Activated B cell treated with CpG ODN at 0.5 μM for 24 hours (primary cell): ENCODE data around the gene MYO15B. TPM values are rescaled to one million over a fixed set of nuclear protein-coding genes. Genes with fewer than 3 reads are reported as not detected.

Source experiments
- ATAC-seq: fragments of 200-7000 bp; cut with Tn5 transposase; one replicate; pipeline ENCODE4 v1.10.0; 2021; ENCODE audit warnings: low read depth, mild to moderate bottlenecking, moderate library complexity
- CTCF ChIA-PET: fragments of 350-600 bp; sonication (Branson Sonifier 250); formaldehyde crosslinking; loops from one replicate; lab custom pipeline; 2021; ENCODE audit warnings: antibody characterized with exemption; lab: Charles Lee
- POLR2A ChIA-PET: fragments of 350-600 bp; sonication (Branson Sonifier 250); formaldehyde crosslinking; loops from one replicate; lab custom pipeline; 2021; ENCODE audit warnings: antibody characterized with exemption; lab: Charles Lee
- DNase-seq: peaks from one replicate; pipeline ENCODE4 v3.0.0; 2022
- H3K27ac Mint-ChIP-seq: one replicate; pipeline ENCODE4 v1.8.0; 2020; ENCODE audit warnings: mixed read lengths
- H3K27me3 Mint-ChIP-seq: one replicate; pipeline ENCODE4 v1.8.0; 2021; ENCODE audit warnings: mixed read lengths
- H3K36me3 Mint-ChIP-seq: one replicate; pipeline ENCODE4 v1.8.0; 2021; ENCODE audit warnings: low read depth, mixed read lengths
- H3K4me1 Mint-ChIP-seq: one replicate; pipeline ENCODE4 v1.8.0; 2021; ENCODE audit warnings: mixed read lengths
- H3K4me3 Mint-ChIP-seq: one replicate; pipeline ENCODE4 v1.8.0; 2020; ENCODE audit warnings: mild to moderate bottlenecking, mixed read lengths
- H3K9me3 Mint-ChIP-seq: one replicate; pipeline ENCODE4 v1.8.0; 2020; ENCODE audit warnings: mixed read lengths
- CTCF ChIP-seq: fragments of 200-600 bp; IDR thresholded peaks from one replicate; pipeline ENCODE4 v1.8.0; 2022; ENCODE audit warnings: antibody characterized with exemption, mild to moderate bottlenecking
- intact Hi-C: fragments of 100-400 bp; cut with micrococcal nuclease; formaldehyde crosslinking; loops from one replicate; pipeline ENCODE4 v1.15.1; 2024
- total RNA-seq: library from RNA; stranded (reverse); gene quantifications from 2 replicates; pipeline ENCODE4 v1.2.3, GENCODE V29; 2022

The MYO15B gene
- total RNA-seq, 1 donor from 2014 or later: 264 TPM

- H3K4me1 Mint-ChIP-seq: peaks cover 3% of the 10 kb centered on the region
- no peaks in the 10 kb centered on the region for H3K27me3 Mint-ChIP-seq
- no peak overlapping the region for H3K27ac Mint-ChIP-seq
- ATAC-seq (no peak), DNase-seq (no peak)
- intact Hi-C loops: no loop called here
- POLR2A ChIA-PET: no interaction called here
- H3K9me3 Mint-ChIP-seq: no peaks in the 10 kb centered on the region
- no peak for TF ChIP-seq CTCF
- CTCF ChIA-PET: no interaction called here
- H3K4me3 Mint-ChIP-seq: no peak overlapping the region
- H3K36me3 Mint-ChIP-seq: peaks cover 19% of the 10 kb centered on the region
These were observed 27.1 kb downstream of the MYO15B start for GRCh38 chr17:75614556-75615270.

GRCh38 chr17:75615301-75615700 is 27.7 kb downstream of the MYO15B start:
- intact Hi-C loops: no loop called here
- ChIA-PET POLR2A (no interaction called here), CTCF (no interaction called here)
- Mint-ChIP-seq H3K27me3 (no peaks in the 10 kb centered on the region), H3K27ac (no peak overlapping the region), H3K4me1 (peaks cover 3% of the 10 kb centered on the region), H3K4me3 (no peak overlapping the region), H3K9me3 (no peaks in the 10 kb centered on the region), H3K36me3 (peaks cover 22% of the 10 kb centered on the region)
- no peak for DNase-seq
- no peak for ATAC-seq
- no peak for TF ChIP-seq CTCF

- no peaks in the 10 kb centered on the region for H3K9me3 Mint-ChIP-seq
- ATAC-seq (no peak), DNase-seq (no peak)
- no peak overlapping the region for H3K27ac Mint-ChIP-seq
- peaks cover 28% of the 10 kb centered on the region for H3K36me3 Mint-ChIP-seq
- ChIA-PET CTCF (interaction anchor here (1.3 to 2.5 kb wide), 4 partner anchors 15 to 131 kb away, joined by 5 to 9 read pairs (median 6); no protein-coding TSS in a partner anchor), POLR2A (interaction anchor here (1.0 kb wide), 1 partner anchor 22 kb away, joined by 4 read pairs; no protein-coding TSS in a partner anchor)
- TF ChIP-seq CTCF: no peak
- H3K4me1 Mint-ChIP-seq: no peaks in the 10 kb centered on the region
- intact Hi-C loops: no loop called here
- no peaks in the 10 kb centered on the region for H3K27me3 Mint-ChIP-seq
- no peak overlapping the region for H3K4me3 Mint-ChIP-seq
These were observed 29.0 kb downstream of the MYO15B start for GRCh38 chr17:75616521-75617122.

GRCh38 chr17:75617218-75617617 is 29.6 kb downstream of the MYO15B start:
- ATAC-seq: no peak
- Mint-ChIP-seq H3K27me3 (no peaks in the 10 kb centered on the region), H3K4me3 (no peak overlapping the region), H3K27ac (no peak overlapping the region), H3K9me3 (no peaks in the 10 kb centered on the region), H3K36me3 (peaks cover 28% of the 10 kb centered on the region), H3K4me1 (no peaks in the 10 kb centered on the region)
- intact Hi-C loops: no loop called here
- TF ChIP-seq CTCF: no peak
- ChIA-PET POLR2A (interaction anchor here (1.0 kb wide), 1 partner anchor 23 kb away, joined by 4 read pairs; no protein-coding TSS in a partner anchor), CTCF (interaction anchor here (1.3 to 2.5 kb wide), 4 partner anchors 15 to 131 kb away, joined by 5 to 9 read pairs (median 6); no protein-coding TSS in a partner anchor)
- DNase-seq: no peak

- no peak for TF ChIP-seq CTCF
- Mint-ChIP-seq H3K4me1 (no peaks in the 10 kb centered on the region), H3K9me3 (no peaks in the 10 kb centered on the region), H3K4me3 (no peak overlapping the region), H3K36me3 (peaks cover 33% of the 10 kb centered on the region), H3K27ac (no peak overlapping the region), H3K27me3 (no peaks in the 10 kb centered on the region)
- intact Hi-C loops: no loop called here
- ChIA-PET POLR2A (no interaction called here), CTCF (interaction anchor here (1.7 to 2.5 kb wide), 3 partner anchors 15 to 17 kb away, joined by 6 to 9 read pairs (median 7); no protein-coding TSS in a partner anchor)
- DNase-seq: no peak
- no peak for ATAC-seq
These were observed 30.1 kb downstream of the MYO15B start for GRCh38 chr17:75617675-75618074.
